Measurements from ENCODE around the gene LAMA2.

GRCh38 chr6:129534926-129535325 lies 652.0 kb downstream of the LAMA2 start:
- TF ChIP-seq, protein P1, sequence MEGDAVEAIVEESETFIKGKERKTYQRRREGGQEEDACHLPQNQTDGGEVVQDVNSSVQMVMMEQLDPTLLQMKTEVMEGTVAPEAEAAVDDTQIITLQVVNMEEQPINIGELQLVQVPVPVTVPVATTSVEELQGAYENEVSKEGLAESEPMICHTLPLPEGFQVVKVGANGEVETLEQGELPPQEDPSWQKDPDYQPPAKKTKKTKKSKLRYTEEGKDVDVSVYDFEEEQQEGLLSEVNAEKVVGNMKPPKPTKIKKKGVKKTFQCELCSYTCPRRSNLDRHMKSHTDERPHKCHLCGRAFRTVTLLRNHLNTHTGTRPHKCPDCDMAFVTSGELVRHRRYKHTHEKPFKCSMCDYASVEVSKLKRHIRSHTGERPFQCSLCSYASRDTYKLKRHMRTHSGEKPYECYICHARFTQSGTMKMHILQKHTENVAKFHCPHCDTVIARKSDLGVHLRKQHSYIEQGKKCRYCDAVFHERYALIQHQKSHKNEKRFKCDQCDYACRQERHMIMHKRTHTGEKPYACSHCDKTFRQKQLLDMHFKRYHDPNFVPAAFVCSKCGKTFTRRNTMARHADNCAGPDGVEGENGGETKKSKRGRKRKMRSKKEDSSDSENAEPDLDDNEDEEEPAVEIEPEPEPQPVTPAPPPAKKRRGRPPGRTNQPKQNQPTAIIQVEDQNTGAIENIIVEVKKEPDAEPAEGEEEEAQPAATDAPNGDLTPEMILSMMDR (IDR thresholded peaks at IDR 0.05), result no peak
- TF ChIP-seq POLR2A (IDR thresholded peaks at IDR 0.05), result no peak
- TF ChIP-seq POLR2AphosphoS5 (IDR thresholded peaks at IDR 0.05), result no peak

Measured in breast epithelium (tissue), 3 donors.